T-helper 2 cell treated with Interferon-gamma antibody and Interleukin-4, amounts not matched to agents 5 μg/mL and 100 μg/mL, for 36 hours (primary cell): ENCODE data around the gene NPAS2.
A peak's percentile ranks its signal among the peaks of the same experiment; 100 is the strongest.

ENCODE experiments used
- DNase-seq: peaks from one replicate; pipeline ENCODE4 v3.0.0; 2021; ENCODE audit warnings: low spot score
- H3K27ac Mint-ChIP-seq: one replicate; pipeline ENCODE4 v1.8.0; 2021; ENCODE audit warnings: mild to moderate bottlenecking, mixed read lengths
- H3K27me3 Mint-ChIP-seq: one replicate; pipeline ENCODE4 v1.8.0; 2021; ENCODE audit warnings: low read depth, mixed read lengths
- H3K36me3 Mint-ChIP-seq: one replicate; pipeline ENCODE4 v1.8.0; 2021; ENCODE audit warnings: low read depth, mixed read lengths
- H3K4me1 Mint-ChIP-seq: one replicate; pipeline ENCODE4 v1.8.0; 2021; ENCODE audit warnings: low read depth, mixed read lengths
- H3K4me3 Mint-ChIP-seq: one replicate; pipeline ENCODE4 v1.8.0; 2022; ENCODE audit warnings: mild to moderate bottlenecking, moderate library complexity, mixed read lengths
- H3K9me3 Mint-ChIP-seq: one replicate; pipeline ENCODE4 v1.8.0; 2021; ENCODE audit warnings: mixed read lengths

The NPAS2 gene

DNA sequence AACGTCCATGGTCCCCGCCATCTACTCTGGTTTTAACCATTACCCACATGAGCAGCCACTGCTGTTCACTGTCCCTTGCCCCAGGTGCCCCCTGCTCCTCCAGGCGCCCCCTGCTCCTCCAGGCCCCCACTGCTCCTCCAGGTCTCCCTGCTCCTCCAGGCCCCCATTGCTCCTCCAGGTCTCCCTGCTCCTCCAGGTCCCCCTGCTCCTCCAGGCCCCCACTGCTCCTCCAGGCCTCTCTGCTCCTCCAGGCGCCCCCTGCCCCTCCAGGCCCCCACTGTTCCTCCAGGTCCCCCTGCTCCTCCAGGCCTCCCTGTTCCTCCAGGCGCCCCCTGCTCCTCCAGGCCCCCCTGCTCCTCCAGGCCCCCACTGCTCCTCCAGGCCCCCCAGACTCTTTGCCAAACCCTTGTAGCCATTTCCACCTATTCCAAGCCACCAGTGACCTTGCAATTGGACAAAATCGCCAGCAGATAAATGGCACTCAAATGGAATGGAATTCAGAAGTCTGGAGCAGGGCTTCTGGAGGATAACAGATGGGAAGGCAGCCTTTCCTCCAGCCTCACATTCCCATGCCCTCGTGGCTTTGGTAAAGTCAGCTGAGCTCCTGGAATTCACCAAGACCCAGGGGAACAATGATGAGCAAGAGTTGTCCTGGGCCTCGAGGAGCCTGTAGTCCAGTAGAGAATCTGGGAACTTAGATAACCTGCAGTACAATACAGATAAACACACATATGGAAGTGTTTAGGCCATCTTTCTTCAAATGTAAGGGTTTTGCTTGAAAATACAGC, 168.9 kb downstream of the NPAS2 start:
- Mint-ChIP-seq H3K4me3 (no peak overlapping the region), H3K4me1 (peaks cover 5% of the 10 kb centered on the region), H3K36me3 (no peaks in the 10 kb centered on the region), H3K27me3 (peaks cover 2% of the 10 kb centered on the region), H3K27ac (no peak overlapping the region), H3K9me3 (no peaks in the 10 kb centered on the region)
- DNase-seq = no peak

GRCh38 chr2:100989666-100990065, 169.7 kb downstream of the NPAS2 start:
- H3K27me3 Mint-ChIP-seq = peaks cover 2% of the 10 kb centered on the region
- H3K36me3 Mint-ChIP-seq = no peaks in the 10 kb centered on the region
- peaks cover 5% of the 10 kb centered on the region for H3K4me1 Mint-ChIP-seq

DNA sequence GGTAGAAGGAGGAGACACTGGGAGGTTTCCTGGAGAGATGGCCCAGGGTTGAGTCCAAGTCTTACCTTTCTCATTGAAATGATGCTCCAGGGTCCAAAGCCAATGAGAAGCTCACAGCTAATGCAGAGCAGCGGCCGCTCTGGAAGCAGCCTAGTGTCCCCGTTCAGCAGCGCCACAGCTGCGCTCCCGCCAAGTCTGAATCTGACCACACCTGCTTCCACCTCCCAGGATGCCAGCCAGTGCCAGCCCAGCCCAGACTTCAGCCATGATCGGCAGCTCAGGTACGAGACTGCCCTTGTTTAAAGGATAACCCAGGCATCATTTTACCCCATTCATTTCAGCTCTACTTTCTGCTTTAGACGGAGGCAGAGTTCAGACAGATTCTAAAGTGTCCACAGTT, 170.2 kb downstream of the NPAS2 start:
- no peak overlapping the region for H3K4me3 Mint-ChIP-seq
- no peaks in the 10 kb centered on the region for H3K9me3 Mint-ChIP-seq
- no peak for DNase-seq
- H3K27ac Mint-ChIP-seq = no peak overlapping the region
- peaks cover 4% of the 10 kb centered on the region for H3K4me1 Mint-ChIP-seq
- H3K27me3 Mint-ChIP-seq = no peaks in the 10 kb centered on the region
- H3K36me3 Mint-ChIP-seq = no peaks in the 10 kb centered on the region

More at GRCh38 chr2:100989666-100990065, 169.7 kb downstream of the NPAS2 start:
- Mint-ChIP-seq H3K9me3 (no peaks in the 10 kb centered on the region), H3K27ac (no peak overlapping the region), H3K4me3 (no peak overlapping the region)
- DNase-seq = no peak

GRCh38 chr2:100990650-100991403, 170.9 kb downstream of the NPAS2 start:
- Mint-ChIP-seq H3K4me3 (no peak overlapping the region), H3K27ac (no peak overlapping the region), H3K9me3 (no peaks in the 10 kb centered on the region), H3K27me3 (no peaks in the 10 kb centered on the region), H3K4me1 (peaks cover 4% of the 10 kb centered on the region), H3K36me3 (no peaks in the 10 kb centered on the region)
- DNase-seq = no peak

DNA sequence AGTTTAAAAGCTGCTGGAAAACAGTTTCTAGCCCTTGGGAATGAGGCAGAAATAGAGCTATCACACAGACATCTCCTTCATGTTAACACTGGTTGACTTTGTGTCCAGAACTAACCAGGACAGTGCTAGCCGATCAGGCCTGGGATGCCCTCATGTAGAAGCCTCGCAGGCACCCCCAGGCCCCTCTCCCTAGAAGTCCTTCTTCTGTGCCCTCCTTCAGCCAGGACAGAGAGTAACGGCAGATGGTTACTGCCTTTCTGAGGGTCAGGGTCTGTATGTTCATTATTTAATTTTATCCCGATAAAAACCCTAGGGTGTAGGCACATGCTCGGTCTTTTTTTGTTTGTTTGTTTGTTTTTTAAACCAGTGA, 171.4 kb downstream of the NPAS2 start:
- H3K4me1 Mint-ChIP-seq = peaks cover 4% of the 10 kb centered on the region
- H3K27ac Mint-ChIP-seq = no peak overlapping the region
- H3K27me3 Mint-ChIP-seq = no peaks in the 10 kb centered on the region
- DNase-seq = no peak
- H3K4me3 Mint-ChIP-seq = no peak overlapping the region
- no peaks in the 10 kb centered on the region for H3K9me3 Mint-ChIP-seq
- H3K36me3 Mint-ChIP-seq = no peaks in the 10 kb centered on the region

DNA sequence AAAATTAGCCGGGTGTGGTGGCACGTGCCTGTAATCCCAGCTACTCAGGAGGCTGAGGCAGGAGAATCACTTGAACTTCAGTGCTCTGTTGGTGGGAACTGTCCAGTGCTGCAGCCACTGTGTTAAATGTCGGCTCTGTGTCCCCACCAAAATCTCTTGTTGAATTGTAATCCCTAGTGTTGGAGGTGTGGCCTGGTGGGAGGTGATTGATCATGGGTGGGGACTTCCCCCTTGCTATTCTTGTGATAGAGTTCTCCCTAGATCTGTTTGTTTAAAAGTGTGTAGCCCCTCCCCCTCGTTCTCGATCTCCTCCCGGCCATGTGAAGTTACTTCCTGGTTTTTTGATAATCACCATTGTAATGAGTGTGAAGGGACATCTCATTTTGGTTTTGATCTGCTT, 172.3 kb downstream of the NPAS2 start:
- H3K4me1 Mint-ChIP-seq = peaks cover 4% of the 10 kb centered on the region
- H3K4me3 Mint-ChIP-seq = no peak overlapping the region
- H3K36me3 Mint-ChIP-seq = no peaks in the 10 kb centered on the region
- H3K27ac Mint-ChIP-seq = no peak overlapping the region
- no peaks in the 10 kb centered on the region for H3K27me3 Mint-ChIP-seq
- no peak for DNase-seq
- H3K9me3 Mint-ChIP-seq = no peaks in the 10 kb centered on the region

- Mint-ChIP-seq H3K4me3 (no peak overlapping the region), H3K4me1 (peaks cover 4% of the 10 kb centered on the region), H3K27ac (no peak overlapping the region), H3K27me3 (no peaks in the 10 kb centered on the region), H3K36me3 (no peaks in the 10 kb centered on the region), H3K9me3 (no peaks in the 10 kb centered on the region)
- DNase-seq = no peak
Measured at GRCh38 chr2:100993294-100993693, 173.4 kb downstream of the NPAS2 start.

GRCh38 chr2:100995309-100996075, 175.6 kb downstream of the NPAS2 start:
- Mint-ChIP-seq H3K4me3 (no peak overlapping the region), H3K27ac (peak overlapping the region; percentile 26), H3K4me1 (peaks cover 4% of the 10 kb centered on the region), H3K9me3 (no peaks in the 10 kb centered on the region), H3K27me3 (no peaks in the 10 kb centered on the region), H3K36me3 (no peaks in the 10 kb centered on the region)
- no peak for DNase-seq

DNA sequence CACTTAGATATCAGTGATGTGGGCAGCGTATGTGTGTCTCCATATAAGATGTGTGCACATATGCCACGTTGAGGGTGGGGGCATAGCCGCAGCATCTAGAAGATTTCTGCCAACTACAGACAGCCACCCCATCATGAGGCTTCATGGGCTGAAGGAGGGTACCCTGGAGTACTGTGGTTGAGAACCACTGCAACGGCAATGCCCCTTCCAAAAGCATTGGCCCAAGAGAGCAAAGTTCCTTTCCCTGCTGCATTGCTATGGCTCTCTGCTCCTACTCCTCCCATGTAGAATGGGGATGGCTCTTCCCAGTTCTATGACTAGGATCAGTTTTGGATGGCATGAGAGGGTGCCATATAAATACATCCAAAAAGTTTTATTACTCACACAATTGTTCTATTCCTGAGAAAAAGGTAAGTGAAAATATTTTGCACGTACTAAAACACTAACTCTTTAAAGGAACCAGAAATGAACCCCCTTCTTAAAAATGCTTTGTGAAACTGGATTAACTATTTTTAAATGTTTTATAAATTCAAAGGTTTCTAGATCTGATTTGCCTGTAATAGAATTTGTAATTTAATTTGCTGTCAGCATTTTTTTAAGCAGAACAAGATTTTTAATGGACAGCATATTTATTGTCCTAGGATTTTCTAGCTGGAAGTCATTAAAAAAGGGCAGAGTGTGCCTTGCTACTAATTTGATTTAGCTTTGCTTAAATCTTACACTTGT, 177.7 kb downstream of the NPAS2 start:
- H3K27me3 Mint-ChIP-seq = no peaks in the 10 kb centered on the region
- H3K4me3 Mint-ChIP-seq = no peak overlapping the region
- peaks cover 6% of the 10 kb centered on the region for H3K9me3 Mint-ChIP-seq
- peaks cover 9% of the 10 kb centered on the region for H3K36me3 Mint-ChIP-seq
- H3K4me1 Mint-ChIP-seq = peaks cover 9% of the 10 kb centered on the region
- no peak for DNase-seq
- no peak overlapping the region for H3K27ac Mint-ChIP-seq

DNA sequence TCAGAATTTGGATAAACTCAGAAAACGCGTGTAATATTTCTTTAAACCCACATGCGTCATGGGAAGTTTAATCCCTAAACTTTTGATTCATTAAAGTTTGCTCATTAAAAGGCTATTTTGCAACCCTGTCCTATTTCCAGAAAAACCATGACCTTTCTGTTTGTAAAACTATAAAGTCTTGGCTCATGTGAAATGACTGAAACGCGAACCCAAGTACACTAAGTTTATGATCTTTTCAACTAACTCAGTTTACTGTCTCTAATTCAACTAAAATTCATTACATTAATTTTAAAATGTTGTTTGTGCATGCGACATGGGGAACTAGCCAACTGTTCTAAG, 178.3 kb downstream of the NPAS2 start:
- peaks cover 11% of the 10 kb centered on the region for H3K4me1 Mint-ChIP-seq
- no peak overlapping the region for H3K27ac Mint-ChIP-seq
- H3K36me3 Mint-ChIP-seq = peaks cover 15% of the 10 kb centered on the region
- no peak overlapping the region for H3K4me3 Mint-ChIP-seq
- no peaks in the 10 kb centered on the region for H3K27me3 Mint-ChIP-seq
- peaks cover 6% of the 10 kb centered on the region for H3K9me3 Mint-ChIP-seq
- no peak for DNase-seq

GRCh38 chr2:100999995-101000394, 180.1 kb downstream of the NPAS2 start:
- Mint-ChIP-seq H3K9me3 (peaks cover 6% of the 10 kb centered on the region), H3K4me3 (no peak overlapping the region), H3K36me3 (peaks cover 33% of the 10 kb centered on the region), H3K27me3 (no peaks in the 10 kb centered on the region), H3K4me1 (peaks cover 27% of the 10 kb centered on the region), H3K27ac (no peak overlapping the region)
- no peak for DNase-seq

- peaks cover 35% of the 10 kb centered on the region for H3K4me1 Mint-ChIP-seq
- peak within 1 kb of the TSS; percentile 95 for H3K27ac Mint-ChIP-seq
- peaks cover 52% of the 10 kb centered on the region for H3K36me3 Mint-ChIP-seq
- peaks cover 6% of the 10 kb centered on the region for H3K9me3 Mint-ChIP-seq
- no peaks in the 10 kb centered on the region for H3K27me3 Mint-ChIP-seq
- peak; percentile 95 for DNase-seq
- H3K4me3 Mint-ChIP-seq = peak within 1 kb of the TSS; percentile 94
Measured at GRCh38 chr2:101001691-101002561, 182.0 kb downstream of the NPAS2 start, which contains the start of gene RPL31. Gene RPL31 (plus strand): TSS chr2:101002289. CDS start chr2:101002702, 413 bp downstream.
